Neutrophil (primary cell): ENCODE results near the gene LDB3.

ENCODE experiments used
- H3K27ac ChIP-seq: fragments of 200-600 bp; sonication (generic); 2 replicates; pipeline ENCODE4 v1.5.1; 2016; ENCODE audit warnings: mild to moderate bottlenecking, moderate library complexity
- H3K27me3 ChIP-seq: fragments of 200-600 bp; sonication (generic); 2 replicates; pipeline ENCODE4 v1.6.0; 2016; ENCODE audit warnings: mild to moderate bottlenecking
- H3K36me3 ChIP-seq: fragments of 200-600 bp; sonication (generic); 2 replicates; pipeline ENCODE4 v1.5.1; 2017
- H3K4me1 ChIP-seq, 2 experiments: fragments of 200-600 bp in 1 of 2; sonication (generic) in 1 of 2; 1 replicate in 1 of 2; 2 replicates in 1 of 2; pipeline versions ENCODE4 v1.5.1 to v1.6.1; 2013 to 2016; ENCODE audit warnings: low read depth in 1 of 2, low read length in 1 of 2, mild to moderate bottlenecking in 1 of 2, moderate library complexity in 1 of 2; ENCODE audit not compliant: control insufficient read depth in 1 of 2, insufficient read depth in 1 of 2
- H3K4me3 ChIP-seq, 2 experiments: fragments of 200-600 bp in 1 of 2; sonication (generic) in 1 of 2; 1 replicate in 1 of 2; 2 replicates in 1 of 2; pipeline ENCODE4 v1.5.1; 2013 to 2016; ENCODE audit warnings: low read depth in 1 of 2, low read length in 1 of 2, mild to moderate bottlenecking in 1 of 2, moderate library complexity in 1 of 2
- H3K9me3 ChIP-seq: fragments of 200-600 bp; sonication (generic); 2 replicates; pipeline ENCODE4 v1.5.1; 2016
- CTCF ChIP-seq: fragments of 200-600 bp; sonication (generic); IDR thresholded peaks from 2 replicates; pipeline ENCODE4 v1.5.1; 2016; ENCODE audit warnings: antibody characterized with exemption

Gene LDB3

DNA sequence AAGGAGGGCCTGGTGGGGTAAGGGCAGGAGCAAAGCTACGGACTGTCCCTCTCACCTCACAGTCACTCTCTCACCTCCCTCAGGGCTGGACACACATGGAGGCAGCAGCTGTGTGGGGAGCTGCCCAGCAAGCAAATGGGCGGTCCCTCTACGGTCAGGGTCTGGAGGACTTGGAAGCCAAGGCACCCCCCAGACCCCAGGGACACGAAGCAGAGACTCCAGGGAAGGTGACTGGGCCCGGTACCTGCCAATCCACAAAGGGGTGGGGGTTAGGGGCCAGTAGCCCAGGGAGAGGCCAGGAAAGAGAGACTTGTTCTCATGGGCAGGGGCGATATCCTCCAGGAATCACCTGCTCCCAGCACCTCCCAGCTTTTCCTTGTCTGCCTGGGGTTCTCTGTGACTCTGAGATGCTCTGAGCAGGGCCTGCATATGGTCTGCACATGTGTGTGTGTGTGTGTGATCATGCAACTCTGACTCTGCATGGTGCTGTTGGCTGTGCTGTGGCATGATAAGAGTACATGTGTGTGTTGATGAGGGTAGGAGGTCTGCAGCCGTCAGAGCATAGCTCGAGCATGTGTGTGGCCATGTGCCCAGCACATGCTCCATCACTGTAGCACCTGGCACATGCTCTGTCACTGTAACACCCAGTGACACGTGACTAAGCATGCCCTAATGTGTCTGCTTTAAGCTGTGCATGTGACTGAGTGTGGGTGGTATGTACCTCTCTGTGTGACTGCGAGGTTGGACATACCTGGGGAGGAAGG, 4.6 kb upstream of the LDB3 start:
- no peak overlapping the region for H3K27ac ChIP-seq
- H3K9me3 ChIP-seq: no peaks in the 10 kb centered on the region
- TF ChIP-seq CTCF: no peak
- H3K4me3 ChIP-seq: no peak overlapping the region
- no peaks in the 10 kb centered on the region for H3K36me3 ChIP-seq
- H3K27me3 ChIP-seq: no peaks in the 10 kb centered on the region
- no peaks in the 10 kb centered on the region for H3K4me1 ChIP-seq

DNA sequence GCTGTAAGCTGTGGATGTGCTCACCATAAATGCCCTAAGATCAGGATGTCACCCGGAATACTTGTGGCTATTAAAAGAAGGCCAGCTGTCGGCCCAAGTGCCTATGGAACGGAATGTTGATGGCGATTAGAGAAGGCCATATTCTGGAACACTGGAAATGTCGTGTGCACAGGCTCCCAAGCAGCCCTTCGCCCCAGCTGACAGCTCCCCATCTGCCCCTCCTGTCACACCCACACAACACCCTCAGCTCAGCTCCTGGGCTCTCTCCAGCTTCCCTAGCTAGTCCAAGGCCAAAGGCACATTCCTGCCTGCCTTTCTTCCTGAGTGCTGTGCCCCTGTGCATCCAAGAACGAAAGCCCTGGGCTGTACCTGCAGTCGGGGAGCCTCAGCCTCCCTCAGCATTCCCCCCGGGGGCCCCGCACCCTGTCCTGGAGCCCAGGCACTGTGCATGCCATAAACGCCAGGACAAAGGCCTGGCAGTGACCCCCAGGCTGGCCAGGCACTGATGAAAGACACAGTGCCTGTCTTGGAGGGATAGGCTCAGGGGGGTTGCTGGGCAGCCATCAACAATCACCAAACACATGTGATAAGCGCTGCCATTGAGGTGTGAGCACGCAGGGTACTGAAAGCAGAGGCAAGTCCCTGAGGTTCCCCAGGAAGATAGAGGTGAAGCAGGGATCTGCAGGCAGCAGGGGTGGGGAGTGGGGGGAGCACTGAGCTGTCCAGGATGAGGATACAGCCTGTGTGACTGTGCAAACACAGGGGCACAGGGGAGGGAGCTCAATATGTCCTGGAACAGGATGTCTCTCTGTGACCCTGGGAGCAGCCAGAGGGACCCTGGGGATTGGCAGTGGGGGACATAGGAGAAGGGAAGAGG, 3.7 kb upstream of the LDB3 start:
- Histone ChIP-seq H3K4me3 (no peak overlapping the region), H3K36me3 (no peaks in the 10 kb centered on the region), H3K4me1 (no peaks in the 10 kb centered on the region), H3K27me3 (no peaks in the 10 kb centered on the region), H3K27ac (no peak overlapping the region), H3K9me3 (no peaks in the 10 kb centered on the region)
- TF ChIP-seq CTCF: no peak

DNA sequence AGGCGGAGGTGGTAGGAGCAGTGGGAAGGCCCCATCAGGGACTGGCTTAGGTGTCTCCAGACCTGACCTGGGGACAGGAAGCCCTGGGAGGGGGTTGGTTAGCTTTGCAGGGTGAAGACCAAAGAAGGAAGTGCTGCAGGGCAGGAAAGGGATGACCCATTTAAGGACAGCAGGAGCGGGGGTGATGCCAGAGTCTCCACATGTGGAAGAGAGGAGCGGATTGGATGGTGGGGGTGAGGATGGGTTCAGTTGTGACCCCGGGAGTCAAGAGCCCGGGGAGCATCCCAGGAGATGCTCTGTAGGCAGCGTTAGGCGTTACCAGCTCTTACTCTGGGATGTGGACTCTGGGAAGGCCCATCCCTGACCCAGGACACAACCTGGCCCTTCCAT, 3.1 kb upstream of the LDB3 start:
- H3K4me3 ChIP-seq: no peak overlapping the region
- no peaks in the 10 kb centered on the region for H3K4me1 ChIP-seq
- no peak for TF ChIP-seq CTCF
- no peaks in the 10 kb centered on the region for H3K36me3 ChIP-seq
- no peaks in the 10 kb centered on the region for H3K9me3 ChIP-seq
- H3K27me3 ChIP-seq: no peaks in the 10 kb centered on the region
- no peak overlapping the region for H3K27ac ChIP-seq

DNA sequence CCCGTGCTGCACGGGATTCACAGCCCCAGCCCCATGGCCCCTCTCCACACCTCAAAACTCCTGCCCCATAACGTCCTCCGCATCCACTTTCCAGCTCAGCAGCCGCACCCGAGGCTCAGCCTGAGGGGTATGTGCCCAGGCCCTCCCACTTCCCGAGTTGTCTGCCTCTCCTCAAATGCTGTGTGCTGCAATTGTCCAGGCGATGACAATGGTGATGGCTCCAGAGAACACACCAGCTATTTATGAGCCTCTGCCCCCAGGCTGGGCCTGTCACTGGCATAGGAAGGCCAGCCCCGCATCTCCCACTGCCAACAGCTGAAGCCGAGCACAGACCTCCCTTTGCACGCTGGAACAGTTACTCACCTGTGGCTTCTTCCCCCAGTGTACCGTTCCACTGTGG, 2.4 kb upstream of the LDB3 start:
- H3K9me3 ChIP-seq: no peaks in the 10 kb centered on the region
- no peaks in the 10 kb centered on the region for H3K4me1 ChIP-seq
- no peaks in the 10 kb centered on the region for H3K27me3 ChIP-seq
- no peak overlapping the region for H3K4me3 ChIP-seq
- TF ChIP-seq CTCF: no peak
- no peak overlapping the region for H3K27ac ChIP-seq
- no peaks in the 10 kb centered on the region for H3K36me3 ChIP-seq

GRCh38 chr10:86666538-86666937, 1.8 kb upstream of the LDB3 start:
- Histone ChIP-seq H3K27ac (no peak overlapping the region), H3K36me3 (no peaks in the 10 kb centered on the region), H3K4me3 (no peak overlapping the region), H3K4me1 (no peaks in the 10 kb centered on the region), H3K27me3 (no peaks in the 10 kb centered on the region), H3K9me3 (no peaks in the 10 kb centered on the region)
- TF ChIP-seq CTCF: no peak
